CD4-positive, alpha-beta T cell treated with Interleukin-15 for 1 hour (primary cell): Measurements from ENCODE around the gene DNMBP.
A peak's percentile ranks its signal among the peaks of the same experiment; 100 is the strongest.
"Not testable (repeated sequence)": the region's sequence is repeated elsewhere in the genome, so short reads cannot be mapped to it uniquely, and the experiment has no call there.

Source experiments
- DNase-seq: peaks from one replicate; pipeline ENCODE4 v3.0.0-alpha.2; 2020

The DNMBP gene

DNA sequence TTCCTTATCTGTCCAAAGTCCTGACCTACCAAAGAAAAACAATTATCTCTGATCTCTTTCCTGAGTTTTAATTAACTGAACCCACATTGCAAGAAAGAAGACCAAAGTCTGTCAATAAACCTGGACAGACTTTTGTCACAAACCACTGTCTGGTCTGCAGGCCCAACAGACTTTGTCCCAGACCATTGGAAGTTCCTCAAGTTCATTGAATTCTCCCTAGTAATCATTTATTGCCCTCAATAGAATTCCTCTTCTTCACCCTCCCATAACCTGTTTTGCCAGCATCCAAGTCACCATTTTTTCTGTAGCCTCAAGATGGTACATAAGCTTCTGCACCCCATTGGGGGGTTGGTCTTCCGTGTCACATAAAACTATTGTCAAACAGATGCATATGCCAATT, 3.9 kb upstream of the DNMBP start:
- DNase-seq, result no peak

DNA sequence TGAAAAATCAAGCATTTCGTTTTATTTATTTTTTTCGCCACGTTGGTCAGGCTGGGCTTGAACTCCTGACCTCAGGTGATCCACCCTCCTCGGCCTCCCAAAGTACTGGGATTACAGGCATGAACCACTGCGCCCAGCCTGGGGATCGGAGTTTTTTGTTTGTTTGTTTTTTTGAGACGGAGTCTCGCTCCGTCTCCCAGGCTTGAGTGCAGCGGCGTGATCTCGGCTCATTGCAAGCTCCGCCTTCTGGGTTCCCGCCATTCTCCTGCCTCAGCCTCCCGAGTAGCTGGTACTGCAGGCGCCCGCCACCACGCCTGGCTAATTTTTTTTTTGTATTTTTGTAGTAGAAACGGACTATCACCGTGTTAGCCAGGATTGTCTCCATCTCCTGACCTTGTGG, 2.2 kb upstream of the DNMBP start:
- not testable (repeated sequence) for DNase-seq

DNA sequence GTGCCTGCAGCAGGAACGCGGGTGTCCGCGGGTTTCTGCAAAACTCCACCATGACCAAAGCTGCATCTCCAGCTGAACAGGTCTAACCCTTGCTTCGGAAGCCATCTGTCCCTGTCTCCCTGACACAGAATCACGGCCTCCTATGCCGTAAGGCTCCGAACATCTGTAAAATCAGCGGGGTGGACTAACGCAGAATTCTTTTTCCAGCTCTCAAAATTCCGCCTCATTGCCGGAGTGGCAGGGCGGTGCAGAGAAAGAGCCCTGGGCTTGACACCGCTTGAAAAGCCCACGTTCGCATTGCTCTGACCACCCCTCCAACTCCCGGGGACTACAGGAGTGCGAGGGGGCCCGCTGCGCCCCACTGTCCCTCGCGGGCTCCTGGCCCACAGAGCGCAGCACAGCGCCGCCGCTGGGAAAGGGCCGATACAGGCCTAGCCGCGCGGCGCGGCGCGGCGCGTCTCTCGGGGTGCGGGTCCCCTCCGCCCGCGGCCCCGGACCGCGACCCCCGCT, 409 bp downstream of the DNMBP start:
- DNase-seq, result no peak

- DNase-seq, result no peak
Observed at GRCh38 chr10:100008708-100009282, 952 bp downstream of the DNMBP start.

- no peak for DNase-seq
Observed at GRCh38 chr10:100008142-100008522, 1.6 kb downstream of the DNMBP start.

- DNase-seq, result no peak
Observed at GRCh38 chr10:100007231-100008141, 2.3 kb downstream of the DNMBP start.

DNA sequence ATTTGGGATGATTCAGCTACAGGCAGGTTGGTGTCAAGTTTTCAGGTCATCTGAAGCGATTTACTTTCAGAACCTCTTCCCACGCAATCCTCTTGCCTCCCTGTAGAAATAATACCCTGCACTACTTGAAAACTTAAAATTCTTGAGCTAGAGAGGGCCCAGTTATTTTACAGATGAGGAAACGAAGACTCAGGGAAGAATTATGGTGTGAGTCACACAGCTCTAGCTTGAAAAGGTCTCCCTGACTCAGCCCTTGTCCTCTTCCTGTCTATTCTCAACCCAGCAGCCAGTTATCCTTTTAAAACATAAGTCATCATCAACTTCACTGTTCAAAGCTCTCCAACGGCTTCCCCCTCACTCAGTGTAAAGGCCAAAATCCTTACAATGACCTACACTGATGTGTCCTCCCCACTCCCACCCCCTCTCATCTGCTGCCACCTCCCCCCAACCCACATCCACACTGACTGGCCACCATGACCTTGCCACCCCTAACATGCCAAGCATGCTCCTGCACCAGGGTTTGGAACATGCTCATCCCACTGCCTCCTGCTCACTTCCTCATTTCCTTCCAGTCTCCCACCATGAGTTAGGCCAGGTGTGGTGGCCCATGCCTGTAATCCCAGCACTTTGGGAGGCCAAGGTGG, 3.4 kb downstream of the DNMBP start:
- DNase-seq, result no peak

DNA sequence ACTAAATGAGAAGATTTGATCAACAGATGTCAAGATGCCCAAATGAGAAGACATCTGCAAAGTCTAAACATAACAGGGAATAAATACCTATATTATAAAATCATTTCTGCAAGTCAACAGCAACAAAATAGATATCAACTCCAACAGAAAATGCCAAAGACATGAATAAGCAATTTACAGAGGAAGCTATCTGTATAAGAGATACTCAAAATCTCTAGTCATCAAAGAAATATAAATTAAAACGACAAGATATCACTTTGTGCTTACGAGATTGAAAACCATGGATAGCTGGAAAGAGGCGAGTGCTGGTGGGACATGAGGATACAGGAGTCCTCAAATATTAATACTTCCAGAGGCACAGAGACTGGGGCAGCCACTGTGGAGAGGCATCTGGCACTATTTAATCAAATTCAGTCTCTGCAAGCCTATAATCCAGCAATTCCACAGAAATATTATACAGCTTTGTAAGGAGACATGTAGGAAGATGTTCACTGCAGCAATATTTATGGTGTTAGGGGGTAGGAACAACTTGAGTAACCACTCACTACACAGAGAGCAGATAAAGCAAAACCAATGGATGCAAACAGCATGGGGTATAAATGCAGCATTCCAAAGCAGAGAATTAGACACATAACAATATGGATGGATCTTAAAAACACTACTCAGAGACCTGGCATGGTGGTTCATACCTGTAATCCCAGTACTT, 4.8 kb downstream of the DNMBP start:
- no peak for DNase-seq

DNA sequence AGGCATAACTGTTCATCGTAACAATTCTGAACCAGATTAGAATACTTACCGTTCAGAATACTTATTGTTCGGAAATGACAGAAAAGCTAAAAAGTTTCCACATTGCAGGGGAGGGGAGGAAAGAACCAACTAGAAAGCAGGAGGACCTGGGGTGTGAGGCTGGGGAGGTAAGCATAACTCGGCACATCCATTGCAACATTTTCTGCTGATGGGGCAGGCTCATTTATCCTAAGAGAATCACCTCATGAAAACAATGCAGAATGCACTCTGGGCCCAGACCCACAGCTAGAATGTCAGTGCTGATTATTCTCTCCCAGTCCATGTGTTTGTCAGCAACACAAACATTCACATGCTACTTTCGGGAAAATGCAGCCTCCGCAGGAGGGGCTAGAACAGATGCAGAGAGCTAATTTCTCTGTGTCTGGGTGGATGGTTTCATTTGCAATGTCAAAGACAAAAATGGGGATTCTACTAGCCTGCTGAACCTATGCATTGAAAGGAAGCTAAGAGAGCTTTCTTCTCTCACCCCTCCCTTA, 9.6 kb downstream of the DNMBP start:
- no peak for DNase-seq

GRCh38 chr10:99999319-100000108, 10.2 kb downstream of the DNMBP start:
- no peak for DNase-seq

GRCh38 chr10:99998889-99999288, 10.9 kb downstream of the DNMBP start:
- DNase-seq, result no peak

DNA sequence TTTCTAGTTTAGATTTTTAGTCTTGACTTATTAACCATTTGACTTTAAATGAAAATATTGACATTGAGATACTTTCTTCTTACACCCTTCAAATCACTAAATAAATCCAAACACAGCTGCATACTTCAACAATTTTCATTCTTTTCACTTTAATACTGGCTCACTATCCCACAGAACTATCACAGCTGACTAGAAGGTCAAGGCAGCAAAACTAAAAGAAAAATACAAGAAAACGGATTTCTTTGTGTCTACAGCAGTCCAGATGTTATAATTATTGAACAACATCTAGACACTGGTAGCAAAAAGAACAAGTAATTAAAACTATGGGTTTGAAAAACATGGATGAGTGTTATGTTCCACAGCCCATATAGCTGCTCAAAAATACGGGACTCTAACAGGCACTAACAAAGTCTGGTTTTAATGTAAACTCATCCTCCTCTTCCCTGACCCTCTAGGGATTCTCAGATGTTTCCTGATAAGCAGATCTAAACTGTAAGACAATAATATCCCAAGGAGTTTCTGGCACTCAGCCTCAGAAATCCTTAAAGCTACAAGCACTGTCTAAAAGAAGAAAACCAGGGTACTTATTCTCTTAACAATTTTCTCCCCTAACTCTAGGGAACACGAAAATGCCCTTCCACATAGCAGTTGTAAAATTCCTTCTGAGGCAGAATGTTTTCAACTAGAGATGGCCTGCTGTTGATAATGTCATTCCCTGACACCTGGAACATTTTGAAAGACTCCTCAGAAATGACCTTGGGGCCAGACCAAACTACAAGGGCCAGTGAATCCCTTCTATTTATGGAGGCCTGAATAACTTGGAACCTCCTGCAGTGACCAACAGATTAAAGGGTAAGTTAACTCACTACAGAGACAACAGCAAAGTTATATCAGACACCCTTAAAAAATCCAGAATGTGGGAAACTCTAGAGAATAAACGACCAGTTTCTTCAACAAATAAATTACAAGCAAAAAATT, 12.8 kb downstream of the DNMBP start:
- no peak for DNase-seq

- no peak for DNase-seq
Observed at GRCh38 chr10:99995713-99996112, 14.0 kb downstream of the DNMBP start.

DNA sequence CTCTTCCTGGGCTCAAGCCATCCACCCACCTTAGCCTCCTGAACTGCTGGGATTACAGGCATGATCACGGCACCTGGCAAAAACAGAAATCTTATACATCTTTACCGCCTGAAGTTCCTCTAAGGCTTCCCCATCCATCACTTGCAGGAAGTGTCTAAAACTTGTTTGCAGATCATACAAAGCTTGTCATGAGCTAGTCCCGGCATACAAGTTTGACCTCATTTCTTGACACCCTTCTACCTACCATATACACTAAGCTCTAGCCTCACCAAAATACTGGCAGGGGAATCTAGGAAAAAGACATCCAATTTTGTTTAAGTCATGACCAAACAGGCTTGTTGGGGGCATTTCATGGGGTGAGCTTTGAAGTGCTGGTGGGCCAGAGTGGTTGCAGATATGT, 14.5 kb downstream of the DNMBP start:
- DNase-seq, result no peak

DNA sequence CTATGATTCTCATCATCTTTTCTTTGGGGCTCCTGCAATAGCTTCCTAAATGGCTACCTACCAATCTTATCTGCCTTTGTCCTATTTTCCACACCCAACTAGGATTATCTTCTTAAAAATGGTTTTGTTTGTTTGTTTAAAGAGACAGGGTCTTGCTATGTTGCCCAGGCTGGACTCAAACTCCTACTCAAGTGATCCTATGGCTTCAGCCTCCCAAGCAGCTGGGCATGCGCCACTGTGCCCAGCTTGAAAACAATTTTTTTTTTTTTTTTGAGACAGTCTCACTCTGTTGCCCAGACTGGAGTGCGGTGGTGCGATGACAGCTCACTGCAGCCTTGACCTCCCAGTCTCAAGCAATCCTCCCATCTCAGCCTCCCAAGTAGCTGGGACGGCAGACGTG, 14.9 kb downstream of the DNMBP start:
- no peak for DNase-seq

GRCh38 chr10:99993701-99994689, 15.8 kb downstream of the DNMBP start:
- DNase-seq, result peak; percentile 88

DNA sequence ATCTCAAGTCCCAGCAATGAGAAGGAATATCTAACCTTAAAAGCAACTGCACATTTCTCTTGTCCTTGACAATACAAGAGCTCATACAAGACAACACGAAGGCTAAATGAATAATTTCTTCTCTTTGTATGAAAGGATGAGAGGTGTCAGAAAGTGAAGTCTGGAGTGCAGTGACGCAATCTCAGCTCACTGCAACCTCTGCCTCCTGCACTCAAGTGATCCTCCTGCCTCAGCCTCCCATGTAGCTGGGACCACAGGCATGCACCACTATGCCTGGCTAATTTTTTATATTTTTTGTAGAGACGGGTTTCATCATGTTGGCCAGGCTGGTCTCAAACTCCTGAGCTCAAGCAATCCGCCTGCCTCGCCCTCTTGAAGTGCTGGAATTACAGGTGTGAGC, 24.1 kb downstream of the DNMBP start:
- not testable (repeated sequence) for DNase-seq

GRCh38 chr10:99984211-99985034, 25.3 kb downstream of the DNMBP start:
- no peak for DNase-seq
